ENCODE results near the gene USP44. TPM values are rescaled to one million over a fixed set of nuclear protein-coding genes. Genes with fewer than 3 reads are reported as not detected.

Gene USP44
- total RNA-seq, 6 donors from 2014 or later: 4.2 to 25.6 (median 11.5) TPM

DNA sequence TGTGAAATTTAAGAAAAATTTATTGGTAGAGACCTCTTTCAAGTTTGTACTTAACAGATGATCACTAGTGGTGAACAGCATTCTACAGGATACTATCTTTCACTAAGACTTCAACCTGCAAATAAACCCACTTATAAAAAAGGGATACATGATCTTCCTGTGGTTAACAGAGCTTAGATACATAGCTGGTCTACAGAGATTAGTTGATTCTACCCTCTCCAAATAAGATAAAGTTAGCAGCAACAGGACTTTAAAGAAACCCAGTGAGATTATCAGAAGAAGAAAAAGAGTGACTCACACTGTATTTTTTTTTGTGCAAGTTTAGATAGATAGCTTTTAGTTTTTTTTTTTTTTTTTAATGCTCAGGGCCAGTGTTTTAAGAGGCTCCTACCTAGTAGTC is 34.5 kb downstream of the USP44 start:
- Histone ChIP-seq H3K27me3 (no peaks in the 10 kb centered on the region), H3K27ac (no peak overlapping the region), H3K4me3 (no peak overlapping the region), H3K36me3 (peaks cover 18 to 55% (median 30%) of the 10 kb centered on the region in 4 donors), H3K4me1 (no peaks in the 10 kb centered on the region), H3K9me3 (no peaks in the 10 kb centered on the region)
- ATAC-seq (ENCODE audit: low FRiP score in 2 of 2): no peak
- no peak for DNase-seq
- TF ChIP-seq CTCF (IDR thresholded peaks at IDR 0.05) (no peak), POLR2A (IDR thresholded peaks at IDR 0.05) (no peak), EP300 (IDR thresholded peaks at IDR 0.05) (no peak), POLR2AphosphoS5 (IDR thresholded peaks at IDR 0.05) (no peak)

DNA sequence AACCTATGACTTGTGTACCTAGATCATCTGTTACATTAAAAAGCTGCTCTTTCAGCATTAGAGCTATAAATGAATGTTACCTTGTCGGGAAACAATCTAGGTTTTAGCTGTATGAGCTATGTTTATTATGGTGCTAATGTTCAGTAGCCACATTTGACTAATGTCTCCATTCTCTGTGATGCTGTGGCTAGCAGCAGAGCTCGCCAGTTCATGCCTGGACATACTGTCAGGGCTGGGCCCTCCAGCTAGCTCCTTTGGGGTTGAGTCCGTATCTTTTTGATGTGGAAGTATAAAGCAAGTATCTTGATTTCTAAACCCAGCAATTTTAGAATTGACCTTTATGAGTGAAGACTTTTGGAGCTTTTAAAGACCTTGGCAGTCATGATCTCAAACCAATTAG is 36.1 kb downstream of the USP44 start:
- Histone ChIP-seq H3K4me3 (no peak overlapping the region), H3K4me1 (no peaks in the 10 kb centered on the region), H3K27ac (no peak overlapping the region), H3K9me3 (no peaks in the 10 kb centered on the region), H3K27me3 (no peaks in the 10 kb centered on the region), H3K36me3 (peaks cover 18 to 61% (median 34%) of the 10 kb centered on the region in 4 donors)
- no peak for DNase-seq
- WGBS, 2 donors: 100% methylated on average over 3 of the region's 3 CpGs
- TF ChIP-seq POLR2A (IDR thresholded peaks at IDR 0.05): no peak
- TF ChIP-seq POLR2AphosphoS5 (IDR thresholded peaks at IDR 0.05): no peak
- no peak for TF ChIP-seq CTCF (IDR thresholded peaks at IDR 0.05)
- no peak for TF ChIP-seq EP300 (IDR thresholded peaks at IDR 0.05)
- no peak for ATAC-seq (ENCODE audit: low FRiP score in 2 of 2)

DNA sequence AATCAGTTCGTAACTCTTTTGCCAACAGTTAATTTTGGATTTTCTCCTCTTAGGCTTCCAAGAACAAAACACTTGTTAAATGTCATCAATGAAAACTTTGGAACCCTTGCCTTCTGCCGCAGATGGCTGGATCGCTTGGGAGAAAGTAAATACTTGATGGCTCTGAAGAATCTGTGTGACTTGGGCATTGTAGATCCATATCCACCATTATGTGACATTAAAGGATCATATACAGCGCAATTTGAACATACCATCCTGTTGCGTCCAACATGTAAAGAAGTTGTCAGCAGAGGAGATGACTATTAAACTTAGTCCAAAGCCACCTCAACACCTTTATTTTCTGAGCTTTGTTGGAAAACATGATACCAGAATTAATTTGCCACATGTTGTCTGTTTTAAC is 37.7 kb downstream of the USP44 start:
- H3K27me3 ChIP-seq: no peaks in the 10 kb centered on the region
- no peak overlapping the region for H3K27ac ChIP-seq
- 94 to 100% methylated on average over 5 of the region's 5 CpGs for WGBS, 2 donors
- no peak overlapping the region for H3K4me3 ChIP-seq
- no peaks in the 10 kb centered on the region for H3K9me3 ChIP-seq
- H3K36me3 ChIP-seq: peaks cover 18 to 76% (median 34%) of the 10 kb centered on the region in 4 donors
- ATAC-seq (ENCODE audit: low FRiP score in 2 of 2) (no peak), DNase-seq (no peak)
- no peak for TF ChIP-seq CTCF (IDR thresholded peaks at IDR 0.05)
- TF ChIP-seq POLR2A (IDR thresholded peaks at IDR 0.05): no peak
- TF ChIP-seq POLR2AphosphoS5 (IDR thresholded peaks at IDR 0.05): no peak
- TF ChIP-seq EP300 (IDR thresholded peaks at IDR 0.05): no peak
- no peaks in the 10 kb centered on the region for H3K4me1 ChIP-seq

DNA sequence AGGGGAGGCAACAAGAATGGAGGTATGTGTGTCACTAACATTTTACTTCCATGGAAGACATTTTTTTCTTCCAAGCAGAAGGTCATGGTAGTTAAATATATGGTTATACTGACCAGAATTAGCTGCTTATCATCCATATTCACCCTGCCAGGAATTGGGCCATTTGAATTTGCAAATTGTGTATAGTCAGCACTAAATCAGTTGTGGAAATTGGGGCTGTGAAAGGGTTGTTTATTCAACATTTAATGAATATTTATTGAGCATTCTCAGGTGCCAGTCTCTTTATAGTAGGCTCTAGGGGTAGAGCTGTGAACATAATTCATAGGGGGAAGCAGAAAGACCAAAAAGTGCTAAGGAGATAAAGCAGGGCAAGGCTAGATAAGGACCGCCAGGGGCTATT is 39.3 kb downstream of the USP44 start:
- peaks cover 18 to 92% (median 38%) of the 10 kb centered on the region in 4 donors for H3K36me3 ChIP-seq
- H3K27ac ChIP-seq: no peak overlapping the region
- H3K9me3 ChIP-seq: no peaks in the 10 kb centered on the region
- H3K27me3 ChIP-seq: no peaks in the 10 kb centered on the region
- no peak for ATAC-seq (ENCODE audit: low FRiP score in 2 of 2)
- peaks cover 0 to 6% (median 2%) of the 10 kb centered on the region in 4 donors for H3K4me1 ChIP-seq
- 100% methylated on average over 1 of the region's 1 CpG for WGBS, 2 donors
- DNase-seq: no peak
- H3K4me3 ChIP-seq: no peak overlapping the region
- TF ChIP-seq CTCF (IDR thresholded peaks at IDR 0.05) (no peak), POLR2A (IDR thresholded peaks at IDR 0.05) (no peak), POLR2AphosphoS5 (IDR thresholded peaks at IDR 0.05) (no peak), EP300 (IDR thresholded peaks at IDR 0.05) (no peak)

DNA sequence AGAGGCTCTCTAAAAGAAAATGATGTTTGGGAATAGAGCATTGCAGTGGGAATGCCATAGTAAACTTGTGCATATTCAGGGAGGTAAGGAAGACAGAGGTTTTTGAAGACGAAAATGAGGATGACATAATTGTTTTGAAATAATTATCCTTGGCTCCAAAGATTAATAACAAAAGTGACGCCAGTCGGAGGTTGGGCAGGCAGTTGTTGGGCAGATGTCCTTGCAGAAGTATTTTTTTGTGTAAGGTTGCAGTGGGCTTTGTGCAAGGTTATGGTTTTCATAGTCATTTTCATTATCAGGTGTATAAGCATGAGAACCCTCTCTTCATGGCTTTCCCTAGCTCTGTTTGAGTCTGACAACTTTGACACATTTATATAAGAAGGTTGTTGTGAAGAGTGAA is 42.0 kb downstream of the USP44 start:
- Histone ChIP-seq H3K4me1 (peaks cover 0 to 20% (median 8%) of the 10 kb centered on the region in 4 donors), H3K9me3 (no peaks in the 10 kb centered on the region), H3K27ac (no peak overlapping the region), H3K4me3 (no peak overlapping the region), H3K27me3 (no peaks in the 10 kb centered on the region), H3K36me3 (peaks cover 20 to 96% (median 52%) of the 10 kb centered on the region in 4 donors)
- 61 to 79% methylated on average over 3 of the region's 3 CpGs for WGBS, 2 donors
- no peak for DNase-seq
- TF ChIP-seq CTCF (IDR thresholded peaks at IDR 0.05) (no peak), POLR2A (IDR thresholded peaks at IDR 0.05) (no peak), POLR2AphosphoS5 (IDR thresholded peaks at IDR 0.05) (no peak)
- no peak for ATAC-seq (ENCODE audit: low FRiP score in 2 of 2)
